HepG2 (cell line): Measurements from ENCODE around the gene RPS28. TPM values are rescaled to one million over a fixed set of nuclear protein-coding genes. Genes with fewer than 3 reads are reported as not detected.

ENCODE experiments used
- ATF7-NPFF ChIP-seq: sonication (generic); formaldehyde crosslinking; IDR thresholded peaks from 2 replicates; pipeline ENCODE4 v1.8.1; 2023; ENCODE audit warnings: mild to moderate bottlenecking, low read depth, missing genetic modification reagents, moderate library complexity
- CEBPB ChIP-seq: IDR thresholded peaks from 2 replicates; pipeline ENCODE4 v1.6.1; 2011; ENCODE audit warnings: low read depth, low read length, improper control_type of control experiment, borderline replicate concordance
- E2F2 ChIP-seq: sonication (generic); formaldehyde crosslinking; IDR thresholded peaks from 2 replicates; pipeline ENCODE4 v1.4.0; 2020; ENCODE audit warnings: missing genetic modification reagents, borderline replicate concordance
- FIP1L1 ChIP-seq: fragments of 200-400 bp; formaldehyde crosslinking; IDR thresholded peaks from 2 replicates; pipeline ENCODE4 v1.6.1; 2018; ENCODE audit warnings: low read depth, mild to moderate bottlenecking, low read length, moderate library complexity, borderline replicate concordance; ENCODE audit not compliant: insufficient read depth
- HCFC1 ChIP-seq: fragments of 150-350 bp; IDR thresholded peaks from 2 replicates; pipeline ENCODE4 v1.6.1; 2014; ENCODE audit warnings: low read depth, low read length
- HOXA9 ChIP-seq: sonication (generic); formaldehyde crosslinking; IDR thresholded peaks from 2 replicates; pipeline ENCODE4 v1.8.1; 2022; ENCODE audit warnings: missing genetic modification reagents, mild to moderate bottlenecking, moderate library complexity, borderline replicate concordance
- MED13 ChIP-seq: sonication (generic); formaldehyde crosslinking; IDR thresholded peaks from 2 replicates; pipeline ENCODE4 v1.5.0; 2020; ENCODE audit warnings: missing genetic modification reagents
- MEF2D ChIP-seq: sonication (generic); formaldehyde crosslinking; IDR thresholded peaks from 2 replicates; pipeline ENCODE4 v1.5.1; 2020; ENCODE audit warnings: mild to moderate bottlenecking, missing genetic modification reagents
- MXD4 ChIP-seq: IDR thresholded peaks from 2 replicates; pipeline ENCODE4 v1.6.1; 2016; ENCODE audit warnings: mild to moderate bottlenecking, missing biosample characterization, missing genetic modification reagents
- NR2F6 ChIP-seq, 2 experiments: IDR thresholded peaks; 2 replicates each; pipeline ENCODE4 v1.6.1; 2016; ENCODE audit warnings: antibody characterized with exemption in 1 of 2, mild to moderate bottlenecking in 1 of 2
- TBX3 ChIP-seq: fragments of 450-650 bp; IDR thresholded peaks from 2 replicates; pipeline ENCODE4 v1.6.1; 2017; ENCODE audit warnings: antibody characterized with exemption, mild to moderate bottlenecking, inconsistent platforms, borderline replicate concordance
- ZNF337 ChIP-seq: sonication (generic); formaldehyde crosslinking; IDR thresholded peaks from 2 replicates; pipeline ENCODE4 v1.5.1; 2020; ENCODE audit warnings: missing genetic modification reagents, low read depth, mild to moderate bottlenecking, borderline replicate concordance
- ZNF407 ChIP-seq: sonication (generic); formaldehyde crosslinking; IDR thresholded peaks from one replicate; pipeline ENCODE4 v1.5.1; 2020; ENCODE audit warnings: mild to moderate bottlenecking, missing genetic modification reagents; ENCODE audit errors: not compliant biosample characterization
- ZNF547 ChIP-seq: sonication (generic); formaldehyde crosslinking; IDR thresholded peaks from 2 replicates; pipeline ENCODE4 v1.5.1; 2020; ENCODE audit warnings: mild to moderate bottlenecking, missing genetic modification reagents
- ZNF670 ChIP-seq: sonication (generic); formaldehyde crosslinking; IDR thresholded peaks from 2 replicates; pipeline ENCODE4 v1.8.0; 2022; ENCODE audit warnings: mild to moderate bottlenecking, missing genetic modification reagents, borderline replicate concordance
- ZNF737 ChIP-seq: sonication (generic); formaldehyde crosslinking; IDR thresholded peaks from 2 replicates; pipeline ENCODE4 v1.5.0; 2020; ENCODE audit warnings: missing genetic modification reagents, mild to moderate bottlenecking, borderline replicate concordance
- polyA plus RNA-seq, 8 experiments: library from polyadenylated mRNA; depleted of rRNA in 3 of 8; stranded (reverse) in 7 of 8; unstranded in 1 of 8; fragments of >200 nt; fragmentation: Illumina TruSeq in 4 of 8; extraction: Trizol in 4 of 8; gene quantifications; 2 replicates each; pipeline versions ENCODE4 v1.2.1 to v1.2.3, GENCODE V29; 2011 to 2016; ENCODE audit warnings: low read depth in 4 of 8, missing spikeins in 1 of 8, mixed read lengths in 1 of 8; ENCODE audit not compliant: insufficient read depth in 1 of 8
- total RNA-seq, 5 experiments: library from RNA; depleted of rRNA; stranded (reverse); fragments of >200 nt; fragmentation: Illumina TruSeq; extraction: Trizol; gene quantifications; 2 replicates each; pipeline ENCODE4 v1.2.3, GENCODE V29; 2016; ENCODE audit warnings: low read depth in 1 of 5
- TF ChIP-seq, protein P1 (sequence below): sonication (generic); formaldehyde crosslinking; IDR thresholded peaks from 2 replicates; pipeline ENCODE4 v1.5.0; 2020; ENCODE audit warnings: missing genetic modification reagents

The RPS28 gene
- total and polyA plus RNA-seq, 2 of the 13 experiments (the other 11 are each of a cell fraction or from before 2014, with no cell fraction given) = 281 to 545 TPM

- TF ChIP-seq ZNF737 (CRISPR knock-in tag) (no peak), TBX3 (no peak), ATF7-NPFF (CRISPR knock-in tag) (peak; percentile 94), HCFC1 (0 out of 2 replicates have a peak, but pooled peaks have one; percentile 8), ZNF407 (CRISPR knock-in tag) (peak; percentile 89), FIP1L1 (peak; percentile 81; the same call in 1 of the 2 replicates), NR2F6 (IDR thresholded peaks at IDR 0.05) (no peak), NR2F6 (CRISPR knock-in tag; IDR thresholded peaks at IDR 0.05) (no peak), HOXA9 (no peak), CEBPB (no peak), MXD4 (CRISPR knock-in tag) (peak; percentile 99), MEF2D (CRISPR knock-in tag) (peak; percentile 73), ZNF337 (no peak; the same call in none of the 2 replicates), MED13 (CRISPR knock-in tag) (peak; percentile 63; the same call in 1 of the 2 replicates), ZNF547 (CRISPR knock-in tag) (peak; percentile 99), E2F2 (CRISPR knock-in tag) (peak; percentile 95), ZNF670 (CRISPR knock-in tag) (peak; percentile 84; the same call in 1 of the 2 replicates)
- TF ChIP-seq, protein P1, sequence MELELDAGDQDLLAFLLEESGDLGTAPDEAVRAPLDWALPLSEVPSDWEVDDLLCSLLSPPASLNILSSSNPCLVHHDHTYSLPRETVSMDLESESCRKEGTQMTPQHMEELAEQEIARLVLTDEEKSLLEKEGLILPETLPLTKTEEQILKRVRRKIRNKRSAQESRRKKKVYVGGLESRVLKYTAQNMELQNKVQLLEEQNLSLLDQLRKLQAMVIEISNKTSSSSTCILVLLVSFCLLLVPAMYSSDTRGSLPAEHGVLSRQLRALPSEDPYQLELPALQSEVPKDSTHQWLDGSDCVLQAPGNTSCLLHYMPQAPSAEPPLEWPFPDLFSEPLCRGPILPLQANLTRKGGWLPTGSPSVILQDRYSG (CRISPR knock-in tag) = peak; percentile 98
Measured at GRCh38 chr19:8307965-8308866, 13.1 kb upstream of the RPS28 start, which contains the start of gene CD320 (continued).
